Measurements from ENCODE around the gene PANX2.

GRCh38 chr22:50189849-50190181 lies 19.3 kb downstream of the PANX2 start:
- TF ChIP-seq CTCF (IDR thresholded peaks at IDR 0.05; ENCODE audit: poor library complexity), result no peak
- TF ChIP-seq EZH2 (IDR thresholded peaks at IDR 0.05; ENCODE audit: borderline replicate concordance), result no peak
- no peak for TF ChIP-seq EZH2phosphoT487 (IDR thresholded peaks at IDR 0.05; ENCODE audit: low read depth, severe bottlenecking, unreplicated experiment)
